SK-N-MC (cell line): ENCODE measurements around the gene TRAPPC2L.

Experiments
- EZH2 ChIP-seq: fragments of 200-600 bp; sonication (generic); IDR thresholded peaks from one replicate; pipeline ENCODE4 v1.6.1; 2017; ENCODE audit warnings: antibody characterized with exemption
- POLR2AphosphoS5 ChIP-seq: IDR thresholded peaks from 2 replicates; pipeline ENCODE4 v1.6.1; 2012; ENCODE audit warnings: mild to moderate bottlenecking, low read depth, low read length, borderline replicate concordance

DNA sequence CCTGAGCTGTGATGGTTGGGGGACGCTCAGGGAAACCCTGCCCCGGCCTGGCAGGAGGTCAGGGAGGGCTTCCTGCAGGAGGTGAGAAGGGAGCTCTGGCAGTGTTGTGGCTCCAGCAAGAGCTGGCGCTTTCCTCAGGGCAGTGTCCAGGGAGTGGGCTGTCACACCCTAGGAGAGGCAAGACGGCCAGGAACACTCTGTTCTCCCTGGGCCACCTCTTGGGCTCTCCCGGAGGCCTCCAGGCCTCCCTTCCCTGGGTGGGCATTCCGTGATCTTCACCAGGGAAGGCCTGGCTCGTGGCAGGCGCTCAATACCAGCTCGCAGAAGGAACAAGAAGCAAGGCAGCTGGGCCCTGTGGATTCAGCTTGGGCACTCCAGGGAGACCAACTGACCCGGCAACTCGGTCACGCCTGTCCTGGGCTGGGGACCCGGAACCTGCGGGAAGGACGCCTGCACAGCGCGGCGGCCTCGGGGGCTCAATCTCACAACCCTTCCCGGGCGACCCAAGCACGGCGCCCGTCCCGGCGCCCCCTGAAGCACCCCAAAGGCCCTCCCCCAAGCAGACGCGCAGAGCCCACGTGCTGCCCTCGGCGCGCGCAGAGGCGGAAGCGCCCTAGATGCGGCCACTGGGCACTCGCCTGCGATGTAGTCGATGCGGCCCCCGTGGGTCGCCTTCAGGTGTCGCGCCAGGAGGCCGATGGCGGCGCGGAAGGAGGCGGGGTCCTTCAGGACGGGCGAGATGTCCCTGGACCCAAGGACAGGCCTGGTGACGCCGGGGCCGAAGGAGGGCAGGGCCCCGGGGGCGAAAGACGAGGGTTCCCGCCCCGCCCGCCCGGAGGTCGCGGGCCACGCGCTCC lies 45.8 kb upstream of the TRAPPC2L start:
- TF ChIP-seq EZH2 (no peak), POLR2AphosphoS5 (peak; percentile 45; the same call in 1 of the 2 replicates)
